HG03045 (cell line): ENCODE results near the gene MROH2A.
A peak's percentile ranks its signal among the peaks of the same experiment; 100 is the strongest.
"Not testable (repeated sequence)": the region's sequence is repeated elsewhere in the genome, so short reads cannot be mapped to it uniquely, and the experiment has no call there.

Experiments
- ATAC-seq: cut with Tn5 transposase; IDR thresholded peaks from one replicate; pipeline ENCODE4 v1.9.1; 2021; ENCODE audit warnings: mild to moderate bottlenecking, moderate library complexity; ENCODE audit not compliant: unreplicated experiment

MROH2A gene

DNA sequence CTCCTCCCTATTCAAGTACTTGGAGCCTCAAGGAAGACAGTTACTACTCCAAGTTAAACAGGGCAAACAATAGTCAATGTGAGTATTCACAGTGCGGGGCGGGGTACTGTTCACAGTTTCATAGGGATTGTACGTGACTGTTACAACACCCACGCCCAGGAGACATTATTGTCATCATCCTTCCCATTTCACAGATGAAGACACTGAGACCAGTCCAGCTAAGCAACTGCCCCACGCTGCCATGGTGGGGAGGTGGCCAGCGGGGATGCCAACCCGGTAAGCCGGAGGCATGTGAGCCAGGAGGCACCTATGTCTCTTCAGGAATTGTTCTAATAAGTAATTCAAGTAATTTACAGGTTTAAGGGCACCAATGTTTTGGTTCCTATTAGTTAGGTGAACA lies 75.2 kb downstream of the MROH2A start:
- ATAC-seq: no peak

GRCh38 chr2:233853883-233854240 lies 75.7 kb downstream of the MROH2A start:
- ATAC-seq: no peak

DNA sequence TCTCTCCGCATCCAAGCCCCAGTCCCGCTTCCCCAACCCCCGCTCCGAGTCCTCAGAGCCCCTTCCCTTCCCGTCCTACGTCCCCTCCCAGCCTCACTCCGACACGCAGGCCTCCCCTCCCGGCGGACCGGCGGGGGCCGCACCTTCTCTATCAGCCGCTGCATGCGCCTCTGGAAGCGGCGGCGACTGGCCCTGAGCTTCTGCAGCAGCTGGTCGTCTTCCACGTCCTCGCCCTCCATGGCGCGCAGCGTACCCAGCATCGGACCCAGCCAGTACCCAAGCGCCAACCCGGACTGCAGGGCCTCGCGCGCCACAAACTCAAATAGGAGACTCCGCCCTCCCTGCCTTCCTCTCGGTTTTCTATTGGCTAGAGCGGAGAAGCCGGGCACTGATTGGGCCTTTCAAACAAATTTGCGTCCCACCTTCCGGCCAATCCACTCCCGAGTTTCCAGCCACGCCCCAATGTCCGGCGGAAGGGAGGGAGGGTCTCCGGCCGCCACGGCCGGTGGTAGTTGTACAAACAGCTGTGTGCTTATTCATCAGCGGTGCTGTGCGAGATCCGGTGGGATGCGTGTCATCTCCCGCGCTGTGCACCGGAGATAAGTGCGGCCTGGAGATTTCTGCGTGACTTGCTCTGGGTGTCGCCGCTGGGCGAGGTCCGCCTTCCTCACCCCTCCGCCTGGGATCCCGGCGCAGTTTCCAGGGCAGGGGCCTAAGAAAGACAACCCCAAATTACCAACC lies 76.3 kb downstream of the MROH2A start, which contains the start of gene HJURP:
TSS of gene HJURP (minus strand) at position 295 of the 741 bp plus-strand sequence. CDS start at position 260, 35 bp downstream.
- peak; percentile 98 for ATAC-seq

DNA sequence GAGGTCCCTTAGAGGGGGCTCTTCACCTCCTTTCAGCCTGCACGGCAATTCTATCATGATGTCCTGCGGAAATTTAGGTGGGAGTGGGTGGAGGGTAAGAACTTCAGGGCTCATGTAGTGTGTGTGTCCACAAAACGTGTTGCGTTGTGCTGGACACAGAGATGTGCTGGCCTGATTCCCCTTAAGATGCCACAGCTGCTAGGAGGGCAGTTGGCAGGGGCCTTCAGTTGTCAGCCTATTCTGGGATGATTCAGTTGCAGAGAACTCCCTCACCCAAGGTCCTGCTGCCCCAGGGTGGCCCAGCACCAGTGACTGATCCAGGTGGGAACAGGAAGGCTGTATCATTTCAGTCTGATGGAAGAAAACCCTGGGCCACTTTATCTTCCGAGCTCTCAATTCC lies 77.2 kb downstream of the MROH2A start:
- ATAC-seq: no peak

DNA sequence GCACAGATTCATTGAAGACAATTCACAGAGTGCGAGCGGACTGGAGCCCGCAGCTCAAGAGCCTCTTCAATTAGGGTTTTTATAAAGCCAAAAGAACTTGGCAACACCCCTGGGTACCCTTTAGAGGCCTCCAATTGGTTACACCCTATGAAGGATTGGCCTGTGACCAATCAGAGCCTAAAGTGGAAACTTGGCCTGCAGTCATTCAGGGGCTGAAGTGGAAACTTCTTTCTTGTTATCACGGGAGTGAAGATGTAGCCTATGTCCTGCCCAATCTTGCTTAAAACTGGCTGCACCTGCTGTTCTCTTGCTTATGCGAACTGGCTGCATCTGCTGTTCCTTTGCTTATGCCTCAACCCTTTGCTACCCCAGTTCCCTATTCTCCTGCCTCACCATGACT lies 78.1 kb downstream of the MROH2A start:
- no peak for ATAC-seq

- no peak for ATAC-seq
These were observed 79.5 kb downstream of the MROH2A start for GRCh38 chr2:233857511-233858141.

GRCh38 chr2:233858331-233858730 lies 80.2 kb downstream of the MROH2A start:
- no peak for ATAC-seq

GRCh38 chr2:233862261-233862768 lies 84.2 kb downstream of the MROH2A start:
- no peak for ATAC-seq

DNA sequence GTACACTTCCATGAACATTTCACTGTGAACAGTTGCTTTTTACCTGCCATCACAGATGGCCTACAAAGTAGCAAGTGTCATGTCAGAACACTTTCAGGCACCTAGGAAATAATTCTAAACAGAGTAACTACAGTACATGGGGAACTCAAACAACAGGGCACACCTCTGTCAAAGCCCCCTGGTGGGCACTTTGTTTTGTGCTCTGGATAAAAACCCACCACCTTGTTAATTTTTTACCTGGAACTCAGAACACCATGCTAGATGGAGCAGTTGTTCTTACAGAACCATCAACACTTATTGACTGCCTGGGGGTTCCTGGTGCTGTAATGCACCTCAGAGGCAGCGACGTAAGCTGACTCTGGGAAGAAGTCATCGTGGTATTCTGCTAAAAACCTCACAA lies 87.7 kb downstream of the MROH2A start:
- ATAC-seq: no peak

GRCh38 chr2:233866479-233866878 lies 88.3 kb downstream of the MROH2A start:
- ATAC-seq: no peak

DNA sequence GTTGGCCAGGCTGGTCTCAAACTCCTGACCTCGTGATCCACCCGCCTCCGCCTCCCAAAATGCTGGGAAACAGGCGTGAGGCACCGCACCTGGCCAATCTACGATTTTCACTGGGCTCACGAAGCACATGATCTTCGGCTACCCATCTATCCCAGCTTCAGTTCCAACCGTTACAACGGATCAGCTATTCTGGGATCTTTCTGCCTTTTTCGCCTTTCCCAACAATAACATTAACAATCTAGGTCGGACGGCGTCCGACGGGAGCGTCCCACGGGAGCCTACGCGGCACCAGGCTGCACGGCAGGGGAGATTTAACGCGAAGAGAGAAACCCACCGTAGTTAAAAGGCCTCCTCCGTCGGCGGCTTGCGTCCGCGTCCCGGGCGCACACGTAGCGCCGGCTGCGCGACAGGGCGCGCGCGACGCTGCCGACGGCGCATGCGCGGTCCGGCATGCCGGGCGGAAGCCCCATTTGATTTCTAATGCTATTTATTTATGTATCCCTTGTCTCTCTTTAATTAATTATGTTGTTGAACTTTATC lies 89.9 kb downstream of the MROH2A start, which contains the start of gene MSL3B:
TSS of gene MSL3B (minus strand) at position 394 of the 540 bp plus-strand sequence.
- peak; percentile 61 for ATAC-seq

DNA sequence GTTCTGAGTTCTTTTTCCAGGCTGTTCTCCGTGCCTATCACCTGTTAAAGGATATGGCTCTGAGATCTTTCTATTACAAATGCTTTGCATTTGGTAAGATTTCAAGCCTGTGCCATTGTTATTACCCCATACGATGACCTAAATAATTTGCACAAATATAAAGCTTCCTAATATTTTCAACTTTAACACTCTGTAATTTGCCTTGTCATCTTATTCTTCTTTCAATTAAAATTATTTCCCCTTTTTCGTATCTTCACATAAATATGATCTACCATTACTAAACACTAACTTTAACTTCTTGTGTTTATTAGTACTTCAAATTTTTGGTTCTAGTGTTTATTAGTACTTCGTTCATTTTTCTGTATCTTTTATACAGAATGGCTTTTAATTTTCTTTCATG lies 93.3 kb downstream of the MROH2A start:
- no peak for ATAC-seq

DNA sequence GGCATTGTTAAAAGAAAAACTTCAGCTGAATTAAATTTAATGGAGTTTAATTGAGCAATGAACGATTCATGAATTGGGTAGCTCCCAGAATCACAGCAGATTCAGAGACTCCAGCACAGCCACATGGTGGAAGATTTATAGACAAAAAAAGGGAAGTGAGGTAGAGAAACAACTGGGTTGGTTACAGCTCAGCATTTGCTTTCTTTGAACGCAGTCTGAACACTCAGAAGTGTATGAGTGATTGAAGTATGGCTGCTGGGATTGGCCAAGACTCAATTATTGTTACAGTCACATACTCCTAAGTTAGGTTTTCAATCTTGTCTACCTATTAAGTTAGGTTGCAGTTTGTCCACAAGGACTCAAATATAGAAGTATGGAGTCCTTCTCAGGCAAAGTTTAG lies 94.0 kb downstream of the MROH2A start:
- not testable (repeated sequence) for ATAC-seq

DNA sequence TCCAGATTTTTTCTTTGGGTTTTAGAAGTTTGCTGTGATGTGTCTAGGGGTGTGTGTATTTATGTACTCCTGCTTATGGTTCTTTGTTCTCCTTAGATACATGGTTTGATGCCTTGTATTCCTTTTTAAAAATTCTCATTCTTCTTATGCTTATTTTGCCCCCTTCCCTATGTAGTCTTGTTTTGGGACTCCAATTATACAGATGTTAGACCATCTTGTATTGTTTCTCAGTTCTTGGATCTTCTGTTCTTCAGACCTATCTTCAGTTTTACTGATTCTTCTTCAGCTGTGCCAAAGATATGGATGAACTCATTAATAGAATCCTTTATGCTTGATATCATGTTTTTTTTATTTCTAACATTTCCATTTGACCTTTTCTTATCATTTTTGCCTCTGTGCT lies 104.2 kb downstream of the MROH2A start:
- ATAC-seq: no peak
